Astrocyte of the spinal cord (primary cell): ENCODE data around the gene ZNF407.
A peak's percentile ranks its signal among the peaks of the same experiment; 100 is the strongest.

Source experiments
- DNase-seq: peaks from one replicate; pipeline ENCODE4 v3.0.0; 2011; ENCODE audit warnings: low read depth, low spot score
- H3K4me3 ChIP-seq: 2 replicates; pipeline ENCODE4 v1.5.1; 2011; ENCODE audit warnings: low read depth, mild to moderate bottlenecking, low read length, moderate library complexity
- in situ Hi-C: cut with HindIII; loops from 2 replicates; pipeline ENCODE4 v1.10.0; 2017; ENCODE audit warnings: low sequenced_read_pairs
- TF ChIP-seq, protein P1 (sequence below): IDR thresholded peaks from 2 replicates; pipeline ENCODE4 v1.5.1; 2012; ENCODE audit warnings: low read depth, mild to moderate bottlenecking, low read length, inconsistent platforms

Gene ZNF407

DNA sequence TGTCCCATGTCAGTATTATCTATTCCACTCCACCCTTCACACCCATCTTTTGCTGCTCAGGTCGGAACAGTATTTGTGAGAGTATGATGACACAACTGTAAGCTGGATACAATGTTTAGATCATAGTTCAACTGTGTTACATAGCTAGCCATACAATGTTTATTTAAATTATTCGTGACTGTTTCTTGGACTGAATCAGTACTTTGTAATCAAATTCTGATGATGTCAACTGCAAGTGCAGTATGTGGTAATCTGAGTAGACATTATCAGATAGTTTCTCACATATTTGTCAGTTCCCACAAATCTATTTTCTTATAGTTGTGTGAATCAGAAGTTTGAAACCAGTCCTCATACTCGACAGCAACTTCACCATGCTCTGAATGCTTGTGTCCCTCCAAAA, 177.6 kb downstream of the ZNF407 start:
- TF ChIP-seq, protein P1, sequence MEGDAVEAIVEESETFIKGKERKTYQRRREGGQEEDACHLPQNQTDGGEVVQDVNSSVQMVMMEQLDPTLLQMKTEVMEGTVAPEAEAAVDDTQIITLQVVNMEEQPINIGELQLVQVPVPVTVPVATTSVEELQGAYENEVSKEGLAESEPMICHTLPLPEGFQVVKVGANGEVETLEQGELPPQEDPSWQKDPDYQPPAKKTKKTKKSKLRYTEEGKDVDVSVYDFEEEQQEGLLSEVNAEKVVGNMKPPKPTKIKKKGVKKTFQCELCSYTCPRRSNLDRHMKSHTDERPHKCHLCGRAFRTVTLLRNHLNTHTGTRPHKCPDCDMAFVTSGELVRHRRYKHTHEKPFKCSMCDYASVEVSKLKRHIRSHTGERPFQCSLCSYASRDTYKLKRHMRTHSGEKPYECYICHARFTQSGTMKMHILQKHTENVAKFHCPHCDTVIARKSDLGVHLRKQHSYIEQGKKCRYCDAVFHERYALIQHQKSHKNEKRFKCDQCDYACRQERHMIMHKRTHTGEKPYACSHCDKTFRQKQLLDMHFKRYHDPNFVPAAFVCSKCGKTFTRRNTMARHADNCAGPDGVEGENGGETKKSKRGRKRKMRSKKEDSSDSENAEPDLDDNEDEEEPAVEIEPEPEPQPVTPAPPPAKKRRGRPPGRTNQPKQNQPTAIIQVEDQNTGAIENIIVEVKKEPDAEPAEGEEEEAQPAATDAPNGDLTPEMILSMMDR = no peak
- in situ Hi-C loops = no loop called here
- peak; percentile 73 for DNase-seq
- no peak overlapping the region for H3K4me3 ChIP-seq

DNA sequence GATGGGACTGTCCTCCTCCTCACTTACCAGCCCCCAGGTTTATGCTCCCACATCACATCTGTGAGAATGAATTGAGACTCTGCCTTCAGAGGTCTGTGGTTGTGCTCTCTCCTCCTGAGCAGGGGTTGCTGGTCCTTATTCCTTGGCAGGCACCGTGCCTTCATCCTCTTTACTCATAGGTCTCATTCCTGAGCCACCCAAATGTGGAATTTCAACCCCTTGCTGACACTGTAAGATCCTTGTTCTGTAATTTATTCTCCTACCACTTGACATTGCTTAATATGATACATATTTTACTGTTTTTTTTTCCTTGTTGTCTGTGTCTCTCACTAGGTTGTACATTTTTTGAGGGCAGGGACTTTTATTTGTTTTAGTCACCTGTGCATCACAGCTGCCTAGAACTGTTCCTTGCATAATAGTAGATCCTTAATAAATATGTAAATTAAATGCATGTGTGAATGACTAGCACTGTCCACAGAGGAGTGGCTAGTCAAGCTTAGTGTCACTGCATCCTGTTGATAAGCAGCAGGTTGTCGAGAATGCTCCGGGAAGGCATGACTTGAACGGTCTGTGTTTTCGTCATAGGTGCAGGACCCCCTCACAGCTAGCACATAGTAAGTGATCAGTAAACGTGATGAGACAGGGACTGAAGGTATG, 180.6 kb downstream of the ZNF407 start:
- H3K4me3 ChIP-seq = no peak overlapping the region
- DNase-seq = no peak
- in situ Hi-C loops = no loop called here
- TF ChIP-seq, protein P1 = no peak

DNA sequence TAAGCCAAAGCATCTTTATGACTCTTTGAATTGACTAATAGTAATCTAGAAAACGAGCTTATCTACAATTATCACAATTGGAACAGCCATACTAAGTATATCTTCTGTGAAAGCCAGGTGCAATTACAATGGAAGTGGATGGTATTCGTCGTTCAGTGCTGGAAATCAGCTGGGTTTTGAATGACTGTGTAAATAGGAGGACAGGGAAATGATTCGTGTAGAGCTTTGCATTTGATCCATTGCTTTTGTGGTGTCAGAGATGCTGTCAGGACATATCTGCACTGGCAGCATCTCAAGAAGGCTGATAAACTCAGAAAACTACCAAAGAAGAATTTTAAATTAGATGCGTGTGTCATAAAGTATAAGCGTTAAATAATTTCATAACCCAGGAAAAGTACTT, 187.1 kb downstream of the ZNF407 start:
- TF ChIP-seq, protein P1 = no peak
- H3K4me3 ChIP-seq = no peak overlapping the region
- in situ Hi-C loops = no loop called here
- no peak for DNase-seq

DNA sequence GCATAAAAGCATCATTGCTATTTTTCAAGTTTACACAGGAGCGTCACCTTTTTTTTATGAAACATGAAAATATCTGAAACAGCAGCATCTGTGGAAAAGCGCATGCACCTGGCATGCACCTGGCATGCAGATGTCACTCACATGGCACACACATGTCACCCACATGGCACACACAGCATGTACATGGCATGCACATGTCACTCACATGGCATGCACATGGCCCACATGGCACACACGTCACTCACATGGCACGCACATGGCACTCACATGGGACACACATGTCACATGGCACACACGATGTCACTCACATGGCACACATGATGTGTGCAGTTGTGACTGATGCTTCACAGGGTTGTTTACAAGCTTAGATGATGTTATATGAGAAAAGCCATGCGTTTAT, 188.0 kb downstream of the ZNF407 start:
- in situ Hi-C loops = no loop called here
- TF ChIP-seq, protein P1 = no peak
- no peak overlapping the region for H3K4me3 ChIP-seq
- no peak for DNase-seq

DNA sequence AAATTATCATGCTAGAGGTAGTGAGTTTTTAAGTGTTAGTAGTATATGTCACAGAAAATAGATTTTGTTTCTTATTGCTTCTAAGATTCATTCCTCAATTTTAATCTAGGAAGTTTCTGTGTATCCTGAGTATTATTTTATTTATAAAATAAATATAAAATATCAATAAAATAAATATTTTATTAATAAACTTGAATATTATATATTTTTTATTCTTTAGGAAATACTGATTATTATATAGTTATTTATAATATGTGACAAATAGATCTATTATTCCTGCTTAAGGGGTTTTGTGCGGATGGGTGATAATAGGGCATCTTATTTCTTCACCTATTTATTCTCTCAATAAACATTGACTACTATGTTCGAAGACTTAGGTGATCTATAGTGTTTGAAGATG, 191.0 kb downstream of the ZNF407 start:
- in situ Hi-C loops = no loop called here
- TF ChIP-seq, protein P1 = no peak
- no peak overlapping the region for H3K4me3 ChIP-seq
- DNase-seq = no peak

DNA sequence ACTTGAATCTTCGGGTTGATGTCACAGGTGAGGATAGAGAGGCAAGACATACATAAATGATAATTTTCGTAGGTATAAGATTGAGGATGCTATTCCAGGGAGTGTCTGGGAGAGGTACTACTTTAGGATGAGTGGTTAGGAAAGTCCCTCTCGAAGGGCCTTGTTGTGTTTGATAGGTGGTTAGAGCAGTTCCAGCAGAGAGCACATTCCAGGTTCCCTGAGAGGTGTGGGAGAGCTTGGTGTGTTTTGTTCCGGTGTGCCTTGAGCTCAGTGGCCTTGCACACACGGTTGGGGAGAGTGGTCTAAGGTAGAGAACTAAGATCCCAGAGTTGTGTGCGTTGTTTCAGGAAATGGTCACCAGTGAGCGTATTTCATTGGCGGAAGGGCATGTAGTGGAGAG, 191.4 kb downstream of the ZNF407 start:
- TF ChIP-seq, protein P1 = no peak
- DNase-seq = no peak
- H3K4me3 ChIP-seq = no peak overlapping the region
- in situ Hi-C loops = no loop called here
